ENCODE data around the gene CPED1.

CPED1 gene

GRCh38 chr7:121278120-121279021 is 289.9 kb downstream of the CPED1 start:
- TF ChIP-seq CTCF (IDR thresholded peaks at IDR 0.05; ENCODE audit: low read depth, low read length) = no peak
- no peak for DNase-seq (ENCODE audit: extremely low read depth, low read depth)

GRCh38 chr7:121279060-121279620 is 290.6 kb downstream of the CPED1 start:
- TF ChIP-seq CTCF (IDR thresholded peaks at IDR 0.05; ENCODE audit: low read depth, low read length) = no peak
- DNase-seq (ENCODE audit: extremely low read depth, low read depth) = no peak

GRCh38 chr7:121279822-121280221 is 291.3 kb downstream of the CPED1 start:
- no peak for TF ChIP-seq CTCF (IDR thresholded peaks at IDR 0.05; ENCODE audit: low read depth, low read length)
- DNase-seq (ENCODE audit: extremely low read depth, low read depth) = no peak

GRCh38 chr7:121280656-121281055 is 292.1 kb downstream of the CPED1 start:
- no peak for DNase-seq (ENCODE audit: extremely low read depth, low read depth)

GRCh38 chr7:121282129-121282528 is 293.6 kb downstream of the CPED1 start:
- no peak for DNase-seq (ENCODE audit: extremely low read depth, low read depth)
- TF ChIP-seq CTCF (IDR thresholded peaks at IDR 0.05; ENCODE audit: low read depth, low read length) = no peak

More at GRCh38 chr7:121280656-121281055, 292.1 kb downstream of the CPED1 start:
- TF ChIP-seq CTCF (IDR thresholded peaks at IDR 0.05; ENCODE audit: low read depth, low read length) = no peak

- TF ChIP-seq CTCF (IDR thresholded peaks at IDR 0.05; ENCODE audit: low read depth, low read length) = no peak
- no peak for DNase-seq (ENCODE audit: extremely low read depth, low read depth)
Observed at GRCh38 chr7:121285066-121285667, 296.7 kb downstream of the CPED1 start.

- DNase-seq (ENCODE audit: extremely low read depth, low read depth) = no peak
Observed at GRCh38 chr7:121286186-121286585, 297.7 kb downstream of the CPED1 start.

More at GRCh38 chr7:121286186-121286585, 297.7 kb downstream of the CPED1 start:
- no peak for TF ChIP-seq CTCF (IDR thresholded peaks at IDR 0.05; ENCODE audit: low read depth, low read length)

All from AG09319 (cell line).